GM19452 (cell line): ENCODE results near the gene PFN4.
"Not testable (repeated sequence)": the region's sequence is repeated elsewhere in the genome, so short reads cannot be mapped to it uniquely, and the experiment has no call there.

ENCODE experiments used
- ATAC-seq: cut with Tn5 transposase; IDR thresholded peaks from one replicate; pipeline ENCODE4 v1.9.1; 2021; ENCODE audit not compliant: unreplicated experiment

Gene PFN4, protein sequence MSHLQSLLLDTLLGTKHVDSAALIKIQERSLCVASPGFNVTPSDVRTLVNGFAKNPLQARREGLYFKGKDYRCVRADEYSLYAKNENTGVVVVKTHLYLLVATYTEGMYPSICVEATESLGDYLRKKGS

GRCh38 chr2:24123195-24123921 lies at the start of gene PFN4, which contains the start of gene FAM228B:
PFN4 (minus strand) TSS chr2:24123334; CDS start chr2:24122535, 799 bp downstream.
FAM228B (plus strand) TSS chr2:24123469; CDS start chr2:24124362, 893 bp downstream.
- peak; percentile 82 for ATAC-seq

DNA sequence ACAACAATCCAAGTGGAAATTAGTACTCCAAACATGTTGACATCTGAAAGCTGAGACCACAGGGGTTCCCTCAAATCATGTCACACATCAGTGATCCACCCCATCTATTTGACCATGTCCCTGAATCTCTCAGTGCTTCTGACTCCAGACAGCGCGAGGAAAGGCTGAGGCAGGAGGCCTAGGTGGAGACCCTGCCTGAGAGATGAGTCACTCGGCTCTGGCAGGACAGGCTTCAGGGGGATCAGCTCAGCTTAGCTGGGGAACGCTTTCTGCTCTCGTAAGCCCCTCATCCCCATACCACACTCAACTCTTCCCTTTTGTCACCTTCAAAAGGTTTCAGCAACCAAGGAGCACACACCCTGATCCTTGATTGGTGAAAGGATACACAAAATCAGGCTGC lies 45.9 kb upstream of the PFN4 start:
- ATAC-seq: no peak

DNA sequence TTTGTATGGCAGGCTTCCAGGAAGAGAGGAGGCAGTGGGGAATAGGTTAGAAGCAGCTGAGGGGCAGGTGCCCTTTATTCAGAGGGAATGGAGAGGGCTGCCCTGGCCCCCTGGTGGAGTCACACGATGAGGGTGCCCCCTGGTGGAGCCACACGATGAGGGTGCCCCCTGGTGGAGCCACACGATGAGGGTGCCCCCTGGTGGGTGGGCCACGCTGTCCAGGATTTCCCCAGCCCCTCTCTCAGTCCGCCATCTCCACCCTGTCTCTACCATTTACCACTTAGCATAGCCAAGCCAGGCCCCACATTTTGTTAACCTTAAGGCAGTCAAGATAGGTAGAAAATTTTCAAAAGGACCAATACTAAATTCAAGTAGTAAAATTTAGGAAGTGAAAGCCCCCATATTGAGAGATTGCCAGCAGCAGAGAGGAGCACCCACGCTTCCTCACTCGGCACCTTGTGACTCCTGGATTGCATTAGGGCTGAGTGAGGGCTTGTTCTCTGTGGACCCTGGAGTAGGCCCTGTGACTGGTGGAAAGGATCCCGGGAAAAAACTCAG lies 41.4 kb upstream of the PFN4 start:
- ATAC-seq: peak; percentile 74

GRCh38 chr2:24163601-24164000 lies 40.5 kb upstream of the PFN4 start:
- ATAC-seq: no peak

DNA sequence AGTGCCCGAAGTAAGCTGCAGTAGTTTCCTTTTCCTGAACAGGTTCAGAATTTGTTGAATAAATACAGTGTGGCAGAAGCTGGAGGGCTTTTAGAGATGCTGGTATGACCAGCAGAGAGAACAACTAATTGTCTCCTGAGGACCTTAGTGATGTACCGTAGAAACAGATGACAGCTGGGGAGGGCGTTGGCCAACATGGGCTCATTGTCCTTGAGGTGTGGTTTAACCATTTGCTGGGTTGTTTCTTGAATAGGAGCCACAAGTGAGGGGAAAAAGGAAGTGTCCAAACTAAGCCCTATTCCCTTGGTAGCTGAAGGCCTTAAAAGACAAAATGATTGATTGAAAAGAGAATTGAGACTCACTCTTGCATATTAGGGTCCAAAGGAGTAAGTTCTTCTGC lies 40.1 kb upstream of the PFN4 start:
- ATAC-seq: no peak

DNA sequence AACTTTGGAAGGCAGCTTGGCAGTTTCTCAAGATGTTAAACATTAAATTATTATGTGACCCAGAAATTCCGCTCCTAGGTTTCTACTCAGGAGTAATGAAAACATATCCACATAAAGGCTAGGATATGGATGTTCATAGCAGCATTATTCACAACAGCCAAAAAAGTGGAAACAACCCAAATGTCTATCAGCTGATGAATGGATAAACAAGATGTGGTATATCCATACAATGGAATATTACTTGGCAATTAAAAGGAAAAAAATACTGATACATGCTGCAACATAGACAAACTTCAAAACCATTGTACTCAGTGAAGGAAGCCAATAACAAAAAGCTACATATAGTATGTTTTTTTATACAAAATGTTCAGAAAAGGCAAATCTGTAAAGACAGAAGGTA lies 39.4 kb upstream of the PFN4 start:
- no peak for ATAC-seq

DNA sequence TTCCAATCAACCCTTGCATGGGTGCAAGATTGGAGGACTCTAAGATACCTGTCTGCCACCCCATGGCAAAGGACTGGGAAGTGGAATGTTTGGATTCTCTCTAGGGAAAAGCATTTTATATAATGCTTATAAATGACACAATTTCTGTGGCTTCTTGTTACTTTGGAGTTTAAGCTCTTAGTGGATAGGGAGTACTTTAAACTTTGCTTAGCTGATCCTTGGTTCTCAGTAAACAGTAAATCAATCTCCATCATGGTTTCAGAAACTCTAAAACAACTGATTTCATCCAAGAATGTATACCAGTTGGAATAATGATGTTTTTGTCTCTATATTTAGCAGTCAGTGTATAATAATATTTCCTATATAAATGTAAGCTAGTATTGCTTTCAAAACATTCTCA lies 37.6 kb upstream of the PFN4 start:
- no peak for ATAC-seq

DNA sequence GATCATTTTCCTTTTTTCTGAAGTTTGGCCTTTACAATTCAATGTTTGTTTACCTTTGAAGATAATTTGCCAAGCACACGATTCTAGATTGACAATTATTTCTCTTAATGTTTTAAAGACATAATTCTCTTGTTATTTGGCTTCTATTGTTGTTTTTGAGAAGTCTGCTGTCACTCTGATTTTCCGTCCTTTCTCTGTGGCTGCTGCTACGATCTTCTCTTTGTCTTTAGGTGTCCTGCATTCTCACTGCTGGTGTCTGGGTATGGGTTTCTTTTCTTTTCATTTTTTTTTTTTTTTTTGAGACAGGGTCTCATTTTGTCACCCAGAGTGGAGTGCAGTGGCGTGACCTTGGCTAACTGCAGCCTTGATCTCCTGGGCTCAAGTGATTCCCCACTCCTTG lies 36.6 kb upstream of the PFN4 start:
- no peak for ATAC-seq

DNA sequence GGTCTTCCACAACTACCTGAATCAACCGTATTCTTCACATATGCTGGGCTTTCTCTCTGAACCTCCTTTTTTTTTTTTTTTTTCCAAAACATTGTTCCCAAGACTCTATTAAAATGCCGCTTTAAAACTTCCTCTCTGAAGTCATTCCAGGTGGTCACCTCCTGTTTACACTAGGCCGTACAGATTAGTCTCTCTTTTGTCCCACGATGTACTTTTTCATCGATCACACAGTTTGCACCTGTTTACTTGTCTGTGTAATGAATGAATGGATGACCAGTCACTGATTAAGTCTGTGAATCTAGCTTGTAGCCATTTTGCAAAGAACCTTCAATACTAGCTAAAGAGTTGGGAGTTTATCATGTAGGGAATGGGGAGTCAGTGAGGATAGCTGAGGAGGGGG lies 35.0 kb upstream of the PFN4 start:
- ATAC-seq: no peak

DNA sequence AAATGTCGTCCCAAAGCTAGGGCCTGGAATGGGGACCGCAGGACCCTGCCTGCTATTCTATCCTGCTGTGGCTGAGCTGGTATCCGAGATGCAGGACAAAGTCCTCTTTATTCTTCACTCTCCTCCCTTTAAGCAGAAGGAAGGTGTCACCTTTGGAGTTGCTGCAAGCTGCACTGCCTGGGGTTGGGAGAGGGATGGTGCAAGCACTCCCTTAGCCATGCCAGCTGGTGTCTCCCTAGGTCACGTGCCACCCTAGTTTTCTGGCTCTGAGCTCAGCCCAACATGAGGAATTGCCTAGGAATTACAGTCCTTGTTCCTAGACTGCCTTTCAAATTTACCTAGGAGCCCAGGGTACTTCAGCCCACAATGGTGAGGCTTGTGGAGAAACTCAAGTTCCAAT lies 30.3 kb upstream of the PFN4 start:
- no peak for ATAC-seq

DNA sequence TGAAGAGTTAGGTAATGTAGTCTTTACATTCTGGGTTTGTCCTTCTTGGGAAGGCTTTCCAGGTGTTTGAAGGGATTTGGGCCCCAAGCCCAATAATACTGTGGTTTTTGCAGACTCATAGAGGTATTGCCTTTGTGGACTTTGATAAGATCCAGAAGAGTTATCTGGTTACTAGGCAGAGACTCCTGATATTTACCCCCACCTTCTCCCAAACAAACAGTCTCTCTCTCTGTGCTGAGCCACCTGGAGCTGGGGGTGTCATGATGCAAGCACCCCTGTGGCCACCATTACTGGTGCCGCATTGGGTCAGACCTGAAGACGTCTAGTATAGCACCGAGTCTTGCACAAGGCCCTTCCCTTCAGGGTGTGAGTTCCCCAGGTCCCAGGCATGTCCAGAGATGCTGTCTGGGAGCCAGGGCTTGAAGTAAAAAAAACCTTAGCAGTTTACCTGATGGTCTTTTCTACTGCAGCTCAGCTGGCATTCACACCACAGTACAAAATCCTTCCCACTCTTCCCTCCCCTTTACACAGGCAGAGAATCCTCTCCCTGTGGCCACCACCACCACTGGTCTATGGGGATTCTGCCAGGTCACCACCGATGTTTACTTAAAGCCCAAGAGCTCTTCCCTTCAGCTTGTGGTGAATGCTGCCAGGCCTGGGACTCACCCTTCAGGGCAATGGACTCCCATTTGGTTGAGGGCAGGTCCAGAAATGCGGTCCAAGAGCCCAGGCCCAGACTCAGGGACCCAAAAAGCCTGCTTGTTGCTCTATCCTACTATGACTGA lies 29.5 kb upstream of the PFN4 start:
- no peak for ATAC-seq

GRCh38 chr2:24147364-24147763 lies 24.2 kb upstream of the PFN4 start:
- no peak for ATAC-seq

DNA sequence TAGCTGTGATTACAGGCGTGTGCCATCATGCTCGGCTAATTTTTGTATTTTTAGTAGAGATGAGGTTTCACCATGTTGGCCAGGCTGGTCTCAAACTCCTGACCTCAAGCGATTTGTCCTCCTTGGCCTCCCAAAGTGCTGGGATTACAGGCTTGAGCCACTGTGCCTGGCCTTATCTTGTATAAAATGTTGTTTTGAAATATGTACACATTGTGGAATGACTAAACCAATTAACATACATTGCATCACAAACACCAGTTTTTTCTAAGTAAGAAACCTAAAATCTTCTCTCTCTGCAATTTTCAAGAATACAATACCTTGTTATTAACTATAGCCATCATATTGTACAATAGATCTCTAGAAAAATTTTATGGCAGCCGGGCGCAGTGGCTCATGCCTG lies 17.2 kb upstream of the PFN4 start:
- not testable (repeated sequence) for ATAC-seq

DNA sequence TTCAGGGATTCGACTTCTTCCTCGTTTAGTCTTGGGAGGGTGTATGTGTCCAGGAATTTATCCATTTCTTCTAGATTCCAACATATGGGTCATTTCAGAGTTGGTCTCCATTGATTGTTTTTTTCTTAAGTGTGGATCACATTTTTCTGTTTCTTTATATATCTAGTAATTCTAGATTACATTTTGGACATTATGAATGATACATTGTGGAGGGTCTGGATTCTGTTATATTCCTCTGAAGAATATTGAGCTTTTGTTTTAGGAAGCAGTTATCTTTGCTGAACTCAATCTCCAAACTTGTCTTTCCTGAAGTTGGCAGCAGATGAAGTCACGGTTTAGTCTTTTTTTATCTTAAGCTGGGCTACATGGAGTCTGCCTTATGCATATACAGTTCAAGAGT lies 9.4 kb upstream of the PFN4 start:
- no peak for ATAC-seq

DNA sequence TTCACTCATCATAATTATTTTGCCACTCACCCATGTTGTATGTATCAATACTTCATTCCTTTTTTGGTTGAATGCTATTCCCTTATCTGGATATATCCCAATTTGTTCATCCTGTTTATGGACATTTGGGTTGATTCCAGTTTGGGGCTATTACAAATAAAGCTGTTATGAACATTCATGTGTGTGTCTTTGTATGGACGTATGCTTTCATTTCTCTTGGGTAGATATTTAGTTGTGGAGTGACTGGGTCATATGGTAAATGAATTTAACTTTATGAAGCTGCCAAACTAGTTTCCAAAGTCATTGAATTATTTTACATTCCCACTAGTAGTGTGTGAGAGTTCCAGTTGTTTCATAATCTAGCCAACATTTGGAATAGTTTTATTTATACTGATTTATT lies 2.8 kb upstream of the PFN4 start:
- no peak for ATAC-seq

GRCh38 chr2:24123922-24124580 lies 917 bp upstream of the PFN4 start:
- ATAC-seq: peak; percentile 7

GRCh38 chr2:24122366-24123194 lies 554 bp downstream of the PFN4 start:
- ATAC-seq: no peak

DNA sequence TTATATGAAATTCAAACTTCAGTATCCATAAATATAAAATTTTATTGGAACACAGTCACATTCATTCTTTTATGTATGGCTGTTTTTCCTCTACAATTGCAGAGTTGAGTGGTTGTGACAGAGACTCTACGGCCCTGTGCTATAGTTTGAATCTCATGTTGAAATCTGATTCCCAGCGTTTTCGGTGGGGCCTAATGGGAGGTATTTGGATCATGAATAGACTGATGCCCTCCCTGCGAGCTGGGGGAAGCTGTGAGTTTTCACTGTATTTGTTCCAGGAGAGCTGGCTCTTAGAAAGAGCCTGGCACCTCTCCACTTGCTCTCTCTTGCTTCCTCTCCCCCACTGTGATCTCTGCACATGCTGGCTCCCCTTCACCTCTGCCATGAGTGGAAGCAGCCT lies 1.7 kb downstream of the PFN4 start:
- no peak for ATAC-seq

DNA sequence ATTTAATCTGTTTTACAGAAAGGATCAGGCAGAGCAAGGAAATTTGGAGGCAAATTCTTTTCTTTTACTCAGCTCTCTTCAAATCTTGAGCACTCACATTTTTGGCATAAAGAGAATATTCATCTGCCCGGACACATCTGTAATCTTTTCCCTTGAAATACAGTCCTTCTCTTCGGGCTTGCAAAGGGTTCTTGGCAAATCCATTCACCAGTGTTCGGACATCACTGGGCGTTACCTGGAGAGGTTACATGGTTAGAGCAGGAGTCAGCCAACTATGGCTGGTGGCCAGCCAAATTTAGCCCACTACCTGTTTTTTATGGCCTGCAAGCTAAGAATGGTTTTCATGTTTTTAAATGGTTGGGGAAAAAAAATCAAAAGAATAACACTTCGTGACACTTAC lies 2.1 kb downstream of the PFN4 start:
- ATAC-seq: no peak

DNA sequence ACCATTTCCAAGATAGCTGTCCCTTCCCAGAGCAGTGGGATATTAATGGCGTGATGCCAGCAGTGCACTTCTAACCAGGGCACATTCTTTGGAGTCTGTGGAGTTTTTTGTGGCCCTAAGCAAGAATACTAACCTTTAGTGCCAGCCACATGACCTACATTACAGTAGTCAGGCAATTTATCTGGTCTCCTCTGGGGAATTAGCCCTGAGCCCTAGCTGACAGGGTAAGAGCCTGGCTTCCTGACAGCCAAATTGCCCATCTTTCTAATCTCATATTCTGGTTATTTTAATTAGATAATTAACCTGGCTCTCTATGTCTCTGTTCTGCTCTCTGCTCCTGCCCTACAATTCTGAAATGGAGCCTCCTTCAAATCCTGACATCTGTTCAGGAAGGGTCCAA lies 5.2 kb downstream of the PFN4 start:
- no peak for ATAC-seq
